ENCODE measurements around the gene SH3BP4. TPM values are rescaled to one million over a fixed set of nuclear protein-coding genes. Genes with fewer than 3 reads are reported as not detected.

Gene SH3BP4
- total RNA-seq, 4 donors from 2014 or later, result 29.3 to 63.0 (median 42.9) TPM

- Histone ChIP-seq H3K4me1 (peaks cover 0 to 38% (median 4%) of the 10 kb centered on the region in 3 donors), H3K4me3 (no peak overlapping the region), H3K27ac (no peak overlapping the region), H3K36me3 (peaks cover 0 to 53% of the 10 kb centered on the region in 2 donors), H3K9me3 (no peaks in the 10 kb centered on the region), H3K27me3 (no peaks in the 10 kb centered on the region)
- no peak for TF ChIP-seq CTCF (IDR thresholded peaks at IDR 0.05)
- TF ChIP-seq POLR2A (IDR thresholded peaks at IDR 0.05), result no peak
- WGBS, 2 donors (ENCODE audit: low coverage in 1 of 2), result 91 to 97% methylated on average over 6 to 7 of the region's 9 CpGs
- ATAC-seq, result no peak
Measured at GRCh38 chr2:235045973-235046343, 94.1 kb downstream of the SH3BP4 start.

- WGBS, 2 donors (ENCODE audit: low coverage in 1 of 2), result 95 to 100% methylated on average over 3 to 5 of the region's 5 CpGs
- no peak overlapping the region for H3K4me3 ChIP-seq
- no peaks in the 10 kb centered on the region for H3K9me3 ChIP-seq
- ATAC-seq, result no peak
- H3K27me3 ChIP-seq, result no peaks in the 10 kb centered on the region
- H3K27ac ChIP-seq, result no peak overlapping the region
- peaks cover 0 to 44% (median 8%) of the 10 kb centered on the region in 3 donors for H3K4me1 ChIP-seq
- TF ChIP-seq EP300 (IDR thresholded peaks at IDR 0.05) (no peak), POLR2AphosphoS5 (IDR thresholded peaks at IDR 0.05) (no peak), POLR2A (IDR thresholded peaks at IDR 0.05) (no peak), CTCF (IDR thresholded peaks at IDR 0.05) (no peak)
- H3K36me3 ChIP-seq, result peaks cover 0 to 47% of the 10 kb centered on the region in 2 donors
Measured at GRCh38 chr2:235046589-235046988, 94.8 kb downstream of the SH3BP4 start.

GRCh38 chr2:235047171-235048160, 95.6 kb downstream of the SH3BP4 start:
- ATAC-seq, result no peak

GRCh38 chr2:235048549-235048948, 96.7 kb downstream of the SH3BP4 start:
- ATAC-seq, result no peak
- 37 to 78% methylated on average over 5 to 6 of the region's 7 CpGs for WGBS, 2 donors (ENCODE audit: low coverage in 1 of 2)
- H3K27me3 ChIP-seq, result no peaks in the 10 kb centered on the region
- peaks cover 0 to 47% (median 9%) of the 10 kb centered on the region in 3 donors for H3K4me1 ChIP-seq
- TF ChIP-seq CTCF (IDR thresholded peaks at IDR 0.05) (no peak), EP300 (IDR thresholded peaks at IDR 0.05) (no peak), POLR2AphosphoS5 (IDR thresholded peaks at IDR 0.05) (peak; percentile 14)
- peaks cover 0 to 46% of the 10 kb centered on the region in 2 donors for H3K36me3 ChIP-seq
- no peak overlapping the region for H3K27ac ChIP-seq
- no peaks in the 10 kb centered on the region for H3K9me3 ChIP-seq
- no peak overlapping the region for H3K4me3 ChIP-seq

More at GRCh38 chr2:235047171-235048160, 95.6 kb downstream of the SH3BP4 start:
- no peak overlapping the region for H3K4me3 ChIP-seq
- peaks cover 0 to 44% of the 10 kb centered on the region in 2 donors for H3K36me3 ChIP-seq
- whole genome bisulfite sequencing, 2 donors (ENCODE audit: low coverage in 1 of 2), result 91% methylated on average over 4 to 15 of the region's 24 CpGs
- no peak overlapping the region for H3K27ac ChIP-seq
- H3K4me1 ChIP-seq, result peaks cover 0 to 47% (median 9%) of the 10 kb centered on the region in 3 donors
- no peaks in the 10 kb centered on the region for H3K9me3 ChIP-seq
- TF ChIP-seq POLR2A (IDR thresholded peaks at IDR 0.05) (no peak), CTCF (IDR thresholded peaks at IDR 0.05) (no peak), POLR2AphosphoS5 (IDR thresholded peaks at IDR 0.05) (no peak), EP300 (IDR thresholded peaks at IDR 0.05) (no peak)
- no peaks in the 10 kb centered on the region for H3K27me3 ChIP-seq

- Histone ChIP-seq H3K9me3 (no peaks in the 10 kb centered on the region), H3K27ac (no peak overlapping the region), H3K4me3 (no peak overlapping the region), H3K36me3 (peaks cover 0 to 46% of the 10 kb centered on the region in 2 donors), H3K4me1 (peaks cover 0 to 47% (median 9%) of the 10 kb centered on the region in 3 donors), H3K27me3 (no peaks in the 10 kb centered on the region)
- WGBS, 2 donors (ENCODE audit: low coverage in 1 of 2), result 90 to 100% methylated on average over 2 of the region's 6 CpGs
- no peak for ATAC-seq
- TF ChIP-seq POLR2A (IDR thresholded peaks at IDR 0.05), result no peak
Measured at GRCh38 chr2:235049069-235049468, 97.3 kb downstream of the SH3BP4 start.

Data from gastroesophageal sphincter (tissue), 4 donors.